ENCODE results near the gene AICDA.

Gene AICDA

GRCh38 chr12:8556531-8557097 lies 56.0 kb downstream of the AICDA start:
- TF ChIP-seq REST (IDR thresholded peaks at IDR 0.05; ENCODE audit: insufficient read depth in 1 of 2, low read depth in 2 of 2, low read length in 2 of 2) (no peak), POLR2AphosphoS5 (IDR thresholded peaks at IDR 0.05; ENCODE audit: low read depth, low read length) (no peak), FOXP2 (optimal IDR thresholded peaks at IDR 0.05; ENCODE audit: borderline replicate concordance, extremely low read depth, extremely low read length, insufficient read depth) (no peak), TAF1 (IDR thresholded peaks at IDR 0.05; ENCODE audit: borderline replicate concordance, insufficient read depth, low read length) (no peak), SIN3A (IDR thresholded peaks at IDR 0.05; ENCODE audit: borderline replicate concordance, insufficient read depth, low read length) (no peak)

- TF ChIP-seq REST (IDR thresholded peaks at IDR 0.05; ENCODE audit: insufficient read depth in 1 of 2, low read depth in 2 of 2, low read length in 2 of 2): no peak
- TF ChIP-seq TAF1 (IDR thresholded peaks at IDR 0.05; ENCODE audit: borderline replicate concordance, insufficient read depth, low read length): no peak
- TF ChIP-seq POLR2AphosphoS5 (IDR thresholded peaks at IDR 0.05; ENCODE audit: low read depth, low read length): no peak
- TF ChIP-seq SIN3A (IDR thresholded peaks at IDR 0.05; ENCODE audit: borderline replicate concordance, insufficient read depth, low read length): no peak
- TF ChIP-seq FOXP2 (optimal IDR thresholded peaks at IDR 0.05; ENCODE audit: borderline replicate concordance, extremely low read depth, extremely low read length, insufficient read depth): no peak
Measured at GRCh38 chr12:8554451-8555195, 58.0 kb downstream of the AICDA start.

GRCh38 chr12:8553088-8553627 lies 59.5 kb downstream of the AICDA start:
- TF ChIP-seq REST (IDR thresholded peaks at IDR 0.05; ENCODE audit: insufficient read depth in 1 of 2, low read depth in 2 of 2, low read length in 2 of 2) (no peak), SIN3A (IDR thresholded peaks at IDR 0.05; ENCODE audit: borderline replicate concordance, insufficient read depth, low read length) (no peak), POLR2AphosphoS5 (IDR thresholded peaks at IDR 0.05; ENCODE audit: low read depth, low read length) (no peak), FOXP2 (optimal IDR thresholded peaks at IDR 0.05; ENCODE audit: borderline replicate concordance, extremely low read depth, extremely low read length, insufficient read depth) (no peak), TAF1 (IDR thresholded peaks at IDR 0.05; ENCODE audit: borderline replicate concordance, insufficient read depth, low read length) (no peak)

Measured in PFSK-1 (cell line).